Kidney (tissue), 14 donors: ENCODE data around the gene SWT1. TPM values are rescaled to one million over a fixed set of nuclear protein-coding genes. Genes with fewer than 3 reads are reported as not detected.

Experiments used
- DNase-seq, 5 donors: peaks; one replicate each; pipeline ENCODE4 v3.0.0-alpha.2; 2013 to 2020
- FAIRE-seq: peaks from 2 replicates; lab custom pipeline; 2012; peaks lifted over from hg19 to GRCh38; lab: Jason Lieb, UNC
- H3K27ac ChIP-seq, 2 donors: one replicate each; pipeline ENCODE4 v1.7.0; 2013; ENCODE audit warnings: low read depth in 2 of 2, low read length in 2 of 2, inconsistent platforms in 1 of 2
- H3K27me3 ChIP-seq: one replicate; pipeline ENCODE4 v1.7.1; 2013; ENCODE audit warnings: low read length, inconsistent platforms; ENCODE audit not compliant: control insufficient read depth, insufficient read depth
- H3K36me3 ChIP-seq, 3 donors: one replicate each; pipeline versions ENCODE4 v1.7.0 to v1.7.1; 2013; ENCODE audit warnings: low read length in 3 of 3, control low read depth in 1 of 3, inconsistent platforms in 1 of 3; ENCODE audit not compliant: insufficient read depth in 3 of 3, control insufficient read depth in 2 of 3
- H3K4me1 ChIP-seq, 3 donors: one replicate each; pipeline versions ENCODE4 v1.7.0 to v1.7.1; 2013; ENCODE audit warnings: low read length in 3 of 3, inconsistent platforms in 1 of 3, low read depth in 1 of 3; ENCODE audit not compliant: control insufficient read depth in 2 of 3, insufficient read depth in 2 of 3
- H3K4me3 ChIP-seq, 3 donors: one replicate each; pipeline versions ENCODE4 v1.7.0 to v1.8.1; 2013; ENCODE audit warnings: low read length in 3 of 3, control low read depth in 1 of 3, inconsistent platforms in 1 of 3
- H3K9ac ChIP-seq, 3 donors: one replicate each; pipeline versions ENCODE4 v1.7.0 to v1.7.1; 2013; ENCODE audit warnings: low read length in 3 of 3, control low read depth in 1 of 3, inconsistent platforms in 1 of 3
- H3K9me3 ChIP-seq, 3 donors: one replicate each; pipeline versions ENCODE4 v1.7.0 to v1.7.1; 2013; ENCODE audit warnings: low read length in 3 of 3, control low read depth in 1 of 3, inconsistent platforms in 1 of 3; ENCODE audit not compliant: control insufficient read depth in 2 of 3, insufficient read depth in 1 of 3
- CTCF ChIP-seq: IDR thresholded peaks from 3 replicates; pipeline ENCODE4 v1.5.1; 2012; ENCODE audit warnings: mild to moderate bottlenecking, moderate library complexity, borderline replicate concordance; ENCODE audit not compliant: insufficient read depth; ENCODE audit errors: extremely low read depth
- intact Hi-C: fragments of 100-400 bp; cut with DNase I; formaldehyde crosslinking; loops from one replicate; pipeline ENCODE4 v1.11.1; 2022
- polyA plus RNA-seq: library from polyadenylated mRNA; stranded (reverse); fragments of 350-450 nt; fragmentation: Illumina TruSeq; extraction: RNeasy Lipid Tissue Mini Kit (QIAGEN cat#74804); gene quantifications from one replicate; pipeline ENCODE4 v1.2.3, GENCODE V29; 2014; ENCODE audit warnings: low read depth, low replicate concordance; ENCODE audit not compliant: insufficient read depth
- total RNA-seq: library from RNA; stranded (reverse); fragmentation: NEBNext Ultra II Directional; extraction: Animal tissue kit (Norgen Biotek cat#: 25700); gene quantifications from one replicate; pipeline ENCODE4 v1.2.1, GENCODE V29; 2021
- donor health status: control.
- donor health status: control.
- donor health status: control.
- donor health status: control.
- donor health status: control.
- donor health status: DM: yes; HTN: yes; CAD: no.
- donor health status: Normal renal cell carcinoma (clear cell type).

SWT1 gene
- total and polyA plus RNA-seq, 2 donors from 2014 or later, result 2.9 to 6.5 TPM

DNA sequence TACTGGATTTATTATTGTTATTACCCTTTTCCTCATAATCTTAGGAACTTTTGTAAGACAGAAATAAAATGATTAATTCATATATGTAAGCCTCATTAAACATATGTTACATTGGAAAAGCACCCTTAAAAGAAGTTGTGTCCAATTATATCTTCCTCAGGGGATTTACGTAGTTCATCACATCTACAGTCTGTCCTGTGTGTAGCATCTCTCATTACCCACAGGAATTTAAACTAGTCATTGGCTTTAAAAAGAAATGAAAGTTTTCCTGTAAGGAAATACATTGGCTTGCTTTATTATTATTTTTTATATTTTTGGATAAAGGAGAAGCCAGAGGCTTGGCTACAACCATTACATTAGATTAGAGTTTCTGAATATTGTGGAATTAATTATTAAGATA, 56.1 kb downstream of the SWT1 start:
- TF ChIP-seq CTCF, result no peak
- no peaks in the 10 kb centered on the region for H3K27me3 ChIP-seq
- H3K9me3 ChIP-seq, result no peaks in the 10 kb centered on the region
- H3K4me1 ChIP-seq, result no peaks in the 10 kb centered on the region
- H3K4me3 ChIP-seq, result no peak overlapping the region
- H3K27ac ChIP-seq, result no peak overlapping the region
- no peak overlapping the region for H3K9ac ChIP-seq
- no peak for FAIRE-seq
- intact Hi-C loops, result no loop called here
- peaks cover 0 to 2% (median 0%) of the 10 kb centered on the region in 3 donors for H3K36me3 ChIP-seq
- no peak for DNase-seq

DNA sequence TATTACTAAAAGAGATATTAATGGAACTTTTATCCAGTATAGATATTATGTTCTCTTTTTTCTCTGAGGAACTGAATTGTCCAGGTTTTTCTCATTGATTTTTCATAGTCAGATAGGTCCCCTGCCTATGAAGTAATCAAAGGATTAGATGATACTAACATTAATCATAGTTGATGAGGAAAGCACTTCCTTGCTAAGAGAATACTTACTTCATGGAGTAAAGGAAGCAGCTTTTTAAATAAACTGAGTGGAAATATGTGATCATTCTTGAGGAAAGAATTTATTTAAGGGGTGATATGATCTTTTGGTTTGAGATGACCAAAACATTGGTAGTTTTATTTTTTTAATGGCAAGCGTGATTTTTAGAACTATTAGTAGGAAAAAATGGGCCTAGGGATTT, 58.9 kb downstream of the SWT1 start:
- H3K27me3 ChIP-seq, result no peaks in the 10 kb centered on the region
- no peak for FAIRE-seq
- intact Hi-C loops, result no loop called here
- no peaks in the 10 kb centered on the region for H3K36me3 ChIP-seq
- H3K27ac ChIP-seq, result no peak overlapping the region
- H3K4me3 ChIP-seq, result no peak overlapping the region
- H3K9me3 ChIP-seq, result no peaks in the 10 kb centered on the region
- no peak overlapping the region for H3K9ac ChIP-seq
- H3K4me1 ChIP-seq, result no peaks in the 10 kb centered on the region
- no peak for DNase-seq
- no peak for TF ChIP-seq CTCF

GRCh38 chr1:185224132-185224531, 67.2 kb downstream of the SWT1 start:
- TF ChIP-seq CTCF, result no peak
- Histone ChIP-seq H3K27me3 (no peaks in the 10 kb centered on the region), H3K9ac (no peak overlapping the region), H3K27ac (no peak overlapping the region), H3K36me3 (peaks cover 0 to 15% (median 2%) of the 10 kb centered on the region in 3 donors), H3K9me3 (peaks cover 0 to 6% (median 0%) of the 10 kb centered on the region in 3 donors), H3K4me1 (no peaks in the 10 kb centered on the region), H3K4me3 (no peak overlapping the region)
- intact Hi-C loops, result no loop called here
- FAIRE-seq, result no peak
- no peak for DNase-seq

DNA sequence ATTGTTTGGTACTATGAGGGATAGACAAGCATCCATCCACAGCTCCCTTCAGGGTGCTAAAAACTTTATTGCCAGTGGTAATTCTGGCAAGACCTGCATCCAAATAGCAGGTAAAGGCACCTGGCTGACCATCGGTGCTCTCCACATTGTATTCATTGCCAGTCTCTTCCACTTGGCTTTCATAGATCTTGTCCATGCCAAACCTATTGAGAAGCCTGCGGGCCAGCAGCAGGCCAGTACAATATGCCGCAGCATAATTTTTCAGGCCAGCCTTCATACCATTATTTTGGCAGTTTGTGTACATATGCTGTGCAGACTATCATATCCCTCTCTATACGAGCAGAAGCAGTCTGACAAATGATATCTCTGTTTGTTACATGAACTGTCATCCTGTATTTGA, 70.2 kb downstream of the SWT1 start:
- H3K27ac ChIP-seq, result no peak overlapping the region
- no peak overlapping the region for H3K4me3 ChIP-seq
- H3K9ac ChIP-seq, result no peak overlapping the region
- peaks cover 0 to 11% (median 2%) of the 10 kb centered on the region in 3 donors for H3K36me3 ChIP-seq
- H3K4me1 ChIP-seq, result no peaks in the 10 kb centered on the region
- FAIRE-seq, result no peak
- intact Hi-C loops, result no loop called here
- no peak for TF ChIP-seq CTCF
- H3K9me3 ChIP-seq, result peaks cover 0 to 6% (median 0%) of the 10 kb centered on the region in 3 donors
- no peak for DNase-seq
- no peaks in the 10 kb centered on the region for H3K27me3 ChIP-seq
